ENCODE measurements around the gene RPS27. TPM values are rescaled to one million over a fixed set of nuclear protein-coding genes. Genes with fewer than 3 reads are reported as not detected.
"Not testable (repeated sequence)": the region's sequence is repeated elsewhere in the genome, so short reads cannot be mapped to it uniquely, and the experiment has no call there.

RPS27 gene
- total and polyA plus RNA-seq, 2 experiments from 2014 or later = 1,371 to 3,355 TPM

- not testable (repeated sequence) for H3K27me3 ChIP-seq (ENCODE audit: insufficient read depth); H3K4me1 ChIP-seq (ENCODE audit: insufficient read depth); H3K27ac Mint-ChIP-seq; H4K20me1 ChIP-seq (replicated peaks; ENCODE audit: insufficient read depth); ATAC-seq; H2AFZ ChIP-seq; H3K4me2 ChIP-seq; H3K4me3 ChIP-seq; H3K9me3 Mint-ChIP-seq; DNase-seq (ENCODE audit: low spot score); H3K9me2 ChIP-seq (ENCODE audit: insufficient read depth)
- Mint-ChIP-seq H3K4me3 (peak overlapping the region; percentile 97; the same call in 2 of the 3 replicates), H3K27me3 (ENCODE audit: insufficient read depth, low read depth, poor library complexity) (peaks cover 12% of the 10 kb centered on the region), H3K36me3 (ENCODE audit: low read depth) (peaks cover 72% of the 10 kb centered on the region), H3K4me1 (peaks cover 20% of the 10 kb centered on the region)
- Histone ChIP-seq H3K79me2 (replicated peaks; ENCODE audit: insufficient read depth) (peaks cover 19% of the 10 kb centered on the region), H3K27ac (ENCODE audit: low read depth) (0 out of 2 replicates have a peak overlapping the region, but pooled peaks have one; percentile 4), H3K36me3 (ENCODE audit: insufficient read depth) (peaks cover 29% of the 10 kb centered on the region), H3F3A (replicated peaks; ENCODE audit: low read depth) (peaks cover 32% of the 10 kb centered on the region)
These were observed 11.5 kb upstream of the RPS27 start for GRCh38 chr1:153979091-153979490.

GRCh38 chr1:153981735-153982134 is 8.8 kb upstream of the RPS27 start:
- H3K4me3 ChIP-seq; H4K20me1 ChIP-seq (replicated peaks; ENCODE audit: insufficient read depth); H3K4me2 ChIP-seq; H3K9me2 ChIP-seq (ENCODE audit: insufficient read depth); H3K9me3 Mint-ChIP-seq; H3K4me3 Mint-ChIP-seq; H3K27me3 ChIP-seq (ENCODE audit: insufficient read depth); ATAC-seq; H3K4me1 ChIP-seq (ENCODE audit: insufficient read depth); H3K27ac ChIP-seq (ENCODE audit: low read depth); DNase-seq (ENCODE audit: low spot score); H3K27ac Mint-ChIP-seq; H2AFZ ChIP-seq: not testable (repeated sequence)
- Mint-ChIP-seq H3K27me3 (ENCODE audit: insufficient read depth, low read depth, poor library complexity) (peaks cover 21% of the 10 kb centered on the region), H3K36me3 (ENCODE audit: low read depth) (peaks cover 57% of the 10 kb centered on the region), H3K4me1 (peaks cover 23% of the 10 kb centered on the region)
- H3K79me2 ChIP-seq (replicated peaks; ENCODE audit: insufficient read depth) = peaks cover 22% of the 10 kb centered on the region
- H3F3A ChIP-seq (replicated peaks; ENCODE audit: low read depth) = peaks cover 18% of the 10 kb centered on the region; the same call in 1 of the 2 replicates
- peaks cover 15% of the 10 kb centered on the region for H3K36me3 ChIP-seq (ENCODE audit: insufficient read depth)

GRCh38 chr1:153984123-153984894 is 6.3 kb upstream of the RPS27 start:
- Histone ChIP-seq H3K4me3 (peak overlapping the region; percentile 80), H3K9me2 (ENCODE audit: insufficient read depth) (no peaks in the 10 kb centered on the region)

More at GRCh38 chr1:153984123-153984894, 6.3 kb upstream of the RPS27 start:
- H2AFZ ChIP-seq = no peak overlapping the region
- peaks cover 6% of the 10 kb centered on the region for H3K4me1 ChIP-seq (ENCODE audit: insufficient read depth)
- peaks cover 18% of the 10 kb centered on the region; the same call in 1 of the 2 replicates for H3K79me2 ChIP-seq (replicated peaks; ENCODE audit: insufficient read depth)
- Mint-ChIP-seq H3K27ac (no peak overlapping the region; the same call in 1 of the 2 replicates), H3K4me3 (peak overlapping the region; percentile 92), H3K36me3 (ENCODE audit: low read depth) (peaks cover 41% of the 10 kb centered on the region), H3K27me3 (ENCODE audit: insufficient read depth, low read depth, poor library complexity) (peaks cover 13% of the 10 kb centered on the region), H3K9me3 (no peaks in the 10 kb centered on the region), H3K4me1 (peaks cover 17% of the 10 kb centered on the region)
- H3K27ac ChIP-seq (ENCODE audit: low read depth) = no peak overlapping the region
- TF ChIP-seq CTCF (conservative IDR thresholded peaks at IDR 0.05; ENCODE audit: low read depth in 2 of 2) (no peak), JUNB (IDR thresholded peaks at IDR 0.05; ENCODE audit: unreplicated experiment) (no peak), EZH2 (IDR thresholded peaks at IDR 0.05; ENCODE audit: low read depth, unreplicated experiment) (no peak), ZNF331 (CRISPR knock-in tag; IDR thresholded peaks at IDR 0.05; ENCODE audit: low read depth) (no peak)
- H3K4me2 ChIP-seq = peak overlapping the region; percentile 85
- DNase-seq (ENCODE audit: low spot score) (no peak), ATAC-seq (no peak)
- peaks cover 5% of the 10 kb centered on the region; the same call in 1 of the 2 replicates for H4K20me1 ChIP-seq (replicated peaks; ENCODE audit: insufficient read depth)
- peaks cover 11% of the 10 kb centered on the region for H3K36me3 ChIP-seq (ENCODE audit: insufficient read depth)
- H3F3A ChIP-seq (replicated peaks; ENCODE audit: low read depth) = peaks cover 5% of the 10 kb centered on the region; the same call in 1 of the 2 replicates
- no peaks in the 10 kb centered on the region for H3K27me3 ChIP-seq (ENCODE audit: insufficient read depth)
